DOHH2 (cell line): Measurements from ENCODE around the gene MAGEA9.
"Not testable (repeated sequence)": the region's sequence is repeated elsewhere in the genome, so short reads cannot be mapped to it uniquely, and the experiment has no call there.

Experiments used
- H3F3A ChIP-seq: fragments of 200-600 bp; sonication (generic), shearing (Covaris generic); 2 replicates; pipeline ENCODE4 v1.6.0; 2016; ENCODE audit warnings: antibody characterized with exemption, mild to moderate bottlenecking; ENCODE audit not compliant: control insufficient read depth, insufficient read depth
- H3K27ac ChIP-seq: fragments of 200-600 bp; sonication (generic); 2 replicates; pipeline ENCODE4 v1.5.1; 2014; ENCODE audit warnings: low read depth, mild to moderate bottlenecking, low read length, moderate library complexity
- H3K27me3 ChIP-seq: fragments of 200-600 bp; sonication (generic); 2 replicates; pipeline ENCODE4 v1.6.1; 2014; ENCODE audit warnings: mild to moderate bottlenecking, low read length, mixed read lengths; ENCODE audit not compliant: control insufficient read depth
- H3K36me3 ChIP-seq: fragments of 200-600 bp; sonication (generic); 2 replicates; pipeline ENCODE4 v1.6.1; 2014; ENCODE audit warnings: mild to moderate bottlenecking, low read length, moderate library complexity, mixed read lengths; ENCODE audit not compliant: control insufficient read depth
- H3K4me1 ChIP-seq: fragments of 200-600 bp; sonication (generic); 2 replicates; pipeline ENCODE4 v1.6.1; 2014; ENCODE audit warnings: mild to moderate bottlenecking, low read length, mixed read lengths; ENCODE audit not compliant: control insufficient read depth
- H3K4me2 ChIP-seq: fragments of 200-600 bp; sonication (generic); 2 replicates; pipeline ENCODE4 v1.6.0; 2014; ENCODE audit warnings: mild to moderate bottlenecking, low read length, moderate library complexity
- H3K4me3 ChIP-seq: fragments of 200-600 bp; sonication (generic); 2 replicates; pipeline ENCODE4 v1.5.1; 2014; ENCODE audit warnings: mild to moderate bottlenecking, low read length, mixed read lengths
- H3K79me2 ChIP-seq: fragments of 200-600 bp; sonication (generic); 2 replicates; pipeline ENCODE4 v1.6.1; 2014; ENCODE audit warnings: mild to moderate bottlenecking, low read length, mixed read lengths; ENCODE audit not compliant: control insufficient read depth
- H3K9me2 ChIP-seq: fragments of 200-600 bp; sonication (generic); replicated peaks from 2 replicates; pipeline ENCODE4 v1.6.1; 2014; ENCODE audit warnings: mild to moderate bottlenecking, low read length, mixed read lengths; ENCODE audit not compliant: control insufficient read depth
- H3K9me3 ChIP-seq: fragments of 200-600 bp; sonication (generic); 2 replicates; pipeline ENCODE4 v1.6.1; 2014; ENCODE audit warnings: antibody characterized with exemption, low read length, mixed read lengths; ENCODE audit not compliant: control insufficient read depth, insufficient read depth
- H4K20me1 ChIP-seq: fragments of 200-600 bp; sonication (generic); 2 replicates; pipeline ENCODE4 v1.6.0; 2014; ENCODE audit warnings: low read depth, mild to moderate bottlenecking, antibody characterized with exemption, low read length, moderate library complexity; ENCODE audit not compliant: control insufficient read depth, insufficient read depth
- CTCF ChIP-seq: fragments of 200-600 bp; sonication (generic); IDR thresholded peaks from one replicate; pipeline ENCODE4 v1.5.1; 2014; ENCODE audit warnings: antibody characterized with exemption, mild to moderate bottlenecking, low read depth, low read length; ENCODE audit not compliant: poor library complexity, severe bottlenecking
- EZH2phosphoT487 ChIP-seq: fragments of 200-600 bp; sonication (generic); IDR thresholded peaks from 2 replicates; pipeline ENCODE4 v1.6.1; 2017; ENCODE audit warnings: borderline replicate concordance, mild to moderate bottlenecking, antibody characterized with exemption, low read length, moderate library complexity, mixed read lengths

Gene MAGEA9

GRCh38 chrX:149829751-149830191 is 48.0 kb downstream of the MAGEA9 start:
- Histone ChIP-seq H3K9me3 (no peaks in the 10 kb centered on the region), H3K9me2 (no peaks in the 10 kb centered on the region), H3K4me1 (no peaks in the 10 kb centered on the region), H3K27ac (no peak overlapping the region), H3K4me2 (no peak overlapping the region), H3K27me3 (peaks cover 11% of the 10 kb centered on the region), H4K20me1 (no peaks in the 10 kb centered on the region), H3K36me3 (no peaks in the 10 kb centered on the region), H3F3A (no peaks in the 10 kb centered on the region), H3K79me2 (no peaks in the 10 kb centered on the region), H3K4me3 (no peak overlapping the region)
- TF ChIP-seq CTCF (no peak), EZH2phosphoT487 (no peak)

- no peaks in the 10 kb centered on the region for H3K9me2 ChIP-seq
- H3K9me3 ChIP-seq, result no peaks in the 10 kb centered on the region
- no peak overlapping the region for H3K27ac ChIP-seq
- TF ChIP-seq EZH2phosphoT487, result peak; percentile 49; the same call in 1 of the 2 replicates
- no peak for TF ChIP-seq CTCF
- no peaks in the 10 kb centered on the region for H3K4me1 ChIP-seq
- no peaks in the 10 kb centered on the region for H3K36me3 ChIP-seq
- no peaks in the 10 kb centered on the region for H3F3A ChIP-seq
- no peaks in the 10 kb centered on the region for H4K20me1 ChIP-seq
- peaks cover 11% of the 10 kb centered on the region for H3K27me3 ChIP-seq
- no peaks in the 10 kb centered on the region for H3K79me2 ChIP-seq
- H3K4me3 ChIP-seq, result no peak overlapping the region
- H3K4me2 ChIP-seq, result no peak overlapping the region; the same call in 1 of the 2 replicates
These were observed 48.6 kb downstream of the MAGEA9 start for GRCh38 chrX:149830192-149830873.

GRCh38 chrX:149831473-149831872 is 49.7 kb downstream of the MAGEA9 start:
- Histone ChIP-seq H3K9me3 (no peaks in the 10 kb centered on the region), H3K27ac (no peak overlapping the region), H3K79me2 (no peaks in the 10 kb centered on the region), H3K4me3 (no peak overlapping the region), H4K20me1 (no peaks in the 10 kb centered on the region), H3K9me2 (no peaks in the 10 kb centered on the region), H3K4me1 (no peaks in the 10 kb centered on the region), H3K4me2 (no peak overlapping the region), H3K27me3 (peaks cover 11% of the 10 kb centered on the region), H3K36me3 (no peaks in the 10 kb centered on the region), H3F3A (no peaks in the 10 kb centered on the region)
- TF ChIP-seq CTCF, result no peak
- TF ChIP-seq EZH2phosphoT487, result no peak

GRCh38 chrX:149836728-149837127 is 55.0 kb downstream of the MAGEA9 start:
- H3K27ac ChIP-seq, H3K9me3 ChIP-seq, H3K4me3 ChIP-seq, H3F3A ChIP-seq, H3K27me3 ChIP-seq, H3K36me3 ChIP-seq, H3K79me2 ChIP-seq, H3K4me1 ChIP-seq, H3K9me2 ChIP-seq, H4K20me1 ChIP-seq, H3K4me2 ChIP-seq: not testable (repeated sequence)
